Chondrocyte (in vitro differentiated cells): ENCODE data around the gene CDC42BPB. TPM values are rescaled to one million over a fixed set of nuclear protein-coding genes. Genes with fewer than 3 reads are reported as not detected.

Source experiments
- DNase-seq: peaks from one replicate; pipeline ENCODE4 v3.0.0; 2021; ENCODE audit warnings: mixed read lengths, low spot score
- H3K27ac Mint-ChIP-seq: one replicate; pipeline ENCODE4 v1.8.0; 2021; ENCODE audit warnings: mild to moderate bottlenecking, moderate library complexity, mixed read lengths; ENCODE audit not compliant: unreplicated experiment
- H3K27me3 Mint-ChIP-seq: 2 replicates; pipeline ENCODE4 v1.8.0; 2021; ENCODE audit warnings: low read depth, mixed read lengths
- H3K36me3 Mint-ChIP-seq: 2 replicates; pipeline ENCODE4 v1.8.0; 2021; ENCODE audit warnings: low read depth, mixed read lengths
- H3K4me1 Mint-ChIP-seq: 2 replicates; pipeline ENCODE4 v1.8.0; 2021; ENCODE audit warnings: low read depth, mild to moderate bottlenecking, mixed read lengths
- H3K4me3 Mint-ChIP-seq: one replicate; pipeline ENCODE4 v1.8.0; 2021; ENCODE audit warnings: mild to moderate bottlenecking, moderate library complexity, mixed read lengths; ENCODE audit not compliant: unreplicated experiment
- H3K9me3 Mint-ChIP-seq: 2 replicates; pipeline ENCODE4 v1.8.0; 2021; ENCODE audit warnings: low read depth, mixed read lengths
- total RNA-seq: library from RNA; stranded (reverse); gene quantifications from 3 replicates; pipeline ENCODE4 v1.2.1, GENCODE V29; 2021
- TF ChIP-seq, protein P1 (sequence below): fragments of 200-600 bp; sonication (generic); IDR thresholded peaks from 2 replicates; pipeline ENCODE4 v1.5.0; 2021; ENCODE audit warnings: antibody characterized with exemption, mild to moderate bottlenecking, moderate library complexity

CDC42BPB gene
- total RNA-seq, 1 donor from 2014 or later, result 106 TPM

DNA sequence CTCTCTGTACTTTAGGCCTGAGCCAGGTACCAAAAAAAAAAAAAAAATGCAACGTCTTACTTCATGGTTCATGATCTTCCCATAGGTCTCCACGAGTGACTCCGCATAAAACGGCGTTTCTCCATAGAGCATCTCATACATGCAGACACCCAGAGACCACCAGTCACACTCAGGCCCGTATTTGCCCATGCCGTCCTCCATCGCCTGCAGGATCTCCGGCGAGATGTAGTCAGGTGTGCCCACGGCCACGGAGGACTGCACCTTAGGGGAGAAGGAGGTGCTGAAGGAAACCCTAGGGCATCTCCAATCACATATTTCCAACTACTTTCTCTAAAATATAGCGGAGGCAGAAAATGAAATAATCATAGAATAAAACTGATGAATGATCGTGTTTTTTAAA, 73.9 kb downstream of the CDC42BPB start:
- Mint-ChIP-seq H3K36me3 (peaks cover 50% of the 10 kb centered on the region), H3K27ac (peak overlapping the region; percentile 24), H3K4me3 (no peak overlapping the region), H3K27me3 (no peaks in the 10 kb centered on the region), H3K4me1 (peaks cover 17% of the 10 kb centered on the region), H3K9me3 (peaks cover 12% of the 10 kb centered on the region)
- TF ChIP-seq, protein P1, sequence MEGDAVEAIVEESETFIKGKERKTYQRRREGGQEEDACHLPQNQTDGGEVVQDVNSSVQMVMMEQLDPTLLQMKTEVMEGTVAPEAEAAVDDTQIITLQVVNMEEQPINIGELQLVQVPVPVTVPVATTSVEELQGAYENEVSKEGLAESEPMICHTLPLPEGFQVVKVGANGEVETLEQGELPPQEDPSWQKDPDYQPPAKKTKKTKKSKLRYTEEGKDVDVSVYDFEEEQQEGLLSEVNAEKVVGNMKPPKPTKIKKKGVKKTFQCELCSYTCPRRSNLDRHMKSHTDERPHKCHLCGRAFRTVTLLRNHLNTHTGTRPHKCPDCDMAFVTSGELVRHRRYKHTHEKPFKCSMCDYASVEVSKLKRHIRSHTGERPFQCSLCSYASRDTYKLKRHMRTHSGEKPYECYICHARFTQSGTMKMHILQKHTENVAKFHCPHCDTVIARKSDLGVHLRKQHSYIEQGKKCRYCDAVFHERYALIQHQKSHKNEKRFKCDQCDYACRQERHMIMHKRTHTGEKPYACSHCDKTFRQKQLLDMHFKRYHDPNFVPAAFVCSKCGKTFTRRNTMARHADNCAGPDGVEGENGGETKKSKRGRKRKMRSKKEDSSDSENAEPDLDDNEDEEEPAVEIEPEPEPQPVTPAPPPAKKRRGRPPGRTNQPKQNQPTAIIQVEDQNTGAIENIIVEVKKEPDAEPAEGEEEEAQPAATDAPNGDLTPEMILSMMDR, result no peak
- no peak for DNase-seq

DNA sequence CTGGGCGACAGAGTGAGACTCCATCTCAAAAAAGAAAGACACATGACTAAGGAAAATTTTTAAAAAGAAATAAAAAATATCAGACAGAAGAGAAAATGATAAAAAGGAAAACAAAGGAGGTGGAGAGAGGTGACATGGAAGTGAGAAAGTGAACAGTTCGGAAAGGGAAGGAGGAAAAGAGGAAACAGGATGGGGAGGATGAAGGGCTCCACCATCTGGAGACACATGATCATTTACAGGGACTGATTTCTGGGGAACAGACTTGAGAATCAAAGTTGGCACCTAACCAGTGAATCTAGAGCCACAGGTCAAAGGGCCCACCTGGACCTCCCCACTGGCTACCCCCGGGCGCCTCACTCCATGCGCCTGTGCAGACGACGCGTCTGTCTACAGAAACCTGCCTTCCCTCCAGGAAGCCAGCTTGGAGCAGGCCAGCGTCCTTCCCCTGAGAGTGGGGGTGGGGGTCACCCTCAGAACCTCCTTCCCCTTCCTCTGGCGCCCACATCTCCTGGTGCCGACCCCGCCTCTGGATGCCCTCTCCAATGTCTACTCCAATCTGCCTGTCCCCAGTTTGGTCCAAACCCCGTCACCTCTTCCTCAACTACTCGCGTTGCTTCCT, 74.4 kb downstream of the CDC42BPB start:
- Mint-ChIP-seq H3K27me3 (no peaks in the 10 kb centered on the region), H3K27ac (peak overlapping the region; percentile 24), H3K36me3 (peaks cover 47% of the 10 kb centered on the region)

DNA sequence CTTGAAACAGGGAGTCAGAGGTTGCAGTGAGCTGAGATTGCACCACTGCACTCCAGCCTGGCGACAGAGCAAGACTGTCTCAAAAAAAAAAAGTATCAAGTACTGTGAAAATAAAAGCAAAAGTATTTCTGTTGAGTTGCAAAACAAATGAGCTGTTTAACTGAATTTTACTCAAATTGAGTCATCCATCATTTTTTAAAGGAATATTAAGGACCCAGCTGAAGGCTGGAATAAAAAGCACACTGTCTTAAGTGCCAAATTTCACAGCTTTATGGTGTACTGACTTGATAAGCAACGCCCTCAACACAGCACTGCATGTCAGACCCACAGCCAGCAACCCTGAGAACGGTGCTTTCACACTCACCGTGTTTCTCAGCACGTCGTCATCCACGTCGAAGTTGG, 76.9 kb downstream of the CDC42BPB start:
- Mint-ChIP-seq H3K4me1 (no peaks in the 10 kb centered on the region), H3K36me3 (peaks cover 34% of the 10 kb centered on the region), H3K27ac (peak overlapping the region; percentile 57), H3K9me3 (no peaks in the 10 kb centered on the region), H3K4me3 (no peak overlapping the region), H3K27me3 (no peaks in the 10 kb centered on the region)
- DNase-seq, result no peak
- TF ChIP-seq, protein P1, result no peak

More for the DNA sequence above, 74.4 kb downstream of the CDC42BPB start:
- TF ChIP-seq, protein P1, result peak; percentile 37
- no peak for DNase-seq
- H3K4me1 Mint-ChIP-seq, result peaks cover 16% of the 10 kb centered on the region
- no peak overlapping the region for H3K4me3 Mint-ChIP-seq
- peaks cover 6% of the 10 kb centered on the region for H3K9me3 Mint-ChIP-seq

DNA sequence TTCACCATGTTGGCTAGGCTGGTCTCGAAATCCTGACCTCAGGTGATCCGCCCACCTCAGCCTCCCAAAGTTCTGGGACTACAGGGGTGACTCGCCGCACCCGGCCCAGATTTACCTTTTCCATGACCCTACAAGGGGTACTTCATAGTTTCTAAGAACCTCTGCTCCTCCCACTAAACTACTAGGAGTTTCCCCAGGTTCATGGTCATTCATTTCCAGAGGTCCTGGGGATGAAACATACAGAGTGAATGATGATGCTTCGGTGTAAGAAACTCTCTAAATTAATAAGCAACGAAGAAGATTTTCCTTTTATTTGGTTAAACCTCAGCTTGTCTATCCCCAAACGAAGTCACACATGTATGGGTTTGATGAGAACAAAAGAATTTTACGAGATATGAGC, 77.9 kb downstream of the CDC42BPB start:
- DNase-seq, result no peak
- no peak overlapping the region for H3K4me3 Mint-ChIP-seq
- TF ChIP-seq, protein P1, result no peak
- no peaks in the 10 kb centered on the region for H3K27me3 Mint-ChIP-seq
- no peaks in the 10 kb centered on the region for H3K9me3 Mint-ChIP-seq
- H3K4me1 Mint-ChIP-seq, result no peaks in the 10 kb centered on the region
- H3K36me3 Mint-ChIP-seq, result peaks cover 32% of the 10 kb centered on the region
- no peak overlapping the region for H3K27ac Mint-ChIP-seq

DNA sequence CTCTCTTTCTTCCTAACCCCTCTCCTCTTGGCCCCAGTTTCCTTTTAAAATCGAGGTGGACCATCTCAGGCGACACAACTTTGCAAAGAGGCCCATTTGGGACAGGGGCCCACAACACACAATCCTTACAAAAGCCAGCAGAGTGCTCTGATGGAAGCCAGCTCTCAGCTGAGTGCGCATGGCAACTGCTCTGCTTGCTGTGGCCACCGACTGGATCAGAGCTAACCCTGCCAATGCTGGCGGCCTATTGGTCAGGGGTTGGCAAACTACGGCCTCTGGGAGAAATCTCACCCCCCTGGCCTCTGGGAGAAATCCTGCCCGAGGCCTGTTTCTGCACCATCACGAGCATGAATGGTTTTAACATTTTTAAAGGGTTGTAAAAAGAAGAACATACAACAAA, 79.9 kb downstream of the CDC42BPB start:
- TF ChIP-seq, protein P1, result no peak
- no peaks in the 10 kb centered on the region for H3K27me3 Mint-ChIP-seq
- DNase-seq, result no peak
- H3K4me3 Mint-ChIP-seq, result no peak overlapping the region
- H3K27ac Mint-ChIP-seq, result no peak overlapping the region
- H3K36me3 Mint-ChIP-seq, result peaks cover 34% of the 10 kb centered on the region
- no peaks in the 10 kb centered on the region for H3K4me1 Mint-ChIP-seq
- no peaks in the 10 kb centered on the region for H3K9me3 Mint-ChIP-seq
